ENCODE results near the gene S100A2.
A peak's percentile ranks its signal among the peaks of the same experiment; 100 is the strongest.

S100A2 gene

DNA sequence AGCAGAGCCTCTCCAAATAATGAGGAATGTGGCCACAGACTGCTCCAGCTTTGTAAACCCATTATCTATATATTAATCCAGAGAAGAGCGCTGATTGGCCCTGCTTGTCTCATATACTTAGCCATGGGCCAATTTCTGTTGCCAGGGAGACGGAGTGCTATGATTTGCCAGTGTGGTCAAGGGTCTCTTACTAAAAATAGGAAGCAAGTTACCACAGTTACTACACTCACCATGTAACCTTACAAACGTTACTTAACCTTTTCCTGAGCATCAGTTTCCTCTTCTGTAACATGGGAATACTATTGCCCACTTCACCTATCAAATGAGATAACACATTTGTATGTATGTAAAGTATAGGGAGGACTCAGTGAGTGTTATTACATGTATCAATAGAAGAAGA, 7.7 kb upstream of the S100A2 start:
- no peak overlapping the region for H3K4me3 ChIP-seq (ENCODE audit: control insufficient read depth, low read depth, low read length)
- peak; percentile 32 for DNase-seq (ENCODE audit: low read depth)
- TF ChIP-seq, protein P1, sequence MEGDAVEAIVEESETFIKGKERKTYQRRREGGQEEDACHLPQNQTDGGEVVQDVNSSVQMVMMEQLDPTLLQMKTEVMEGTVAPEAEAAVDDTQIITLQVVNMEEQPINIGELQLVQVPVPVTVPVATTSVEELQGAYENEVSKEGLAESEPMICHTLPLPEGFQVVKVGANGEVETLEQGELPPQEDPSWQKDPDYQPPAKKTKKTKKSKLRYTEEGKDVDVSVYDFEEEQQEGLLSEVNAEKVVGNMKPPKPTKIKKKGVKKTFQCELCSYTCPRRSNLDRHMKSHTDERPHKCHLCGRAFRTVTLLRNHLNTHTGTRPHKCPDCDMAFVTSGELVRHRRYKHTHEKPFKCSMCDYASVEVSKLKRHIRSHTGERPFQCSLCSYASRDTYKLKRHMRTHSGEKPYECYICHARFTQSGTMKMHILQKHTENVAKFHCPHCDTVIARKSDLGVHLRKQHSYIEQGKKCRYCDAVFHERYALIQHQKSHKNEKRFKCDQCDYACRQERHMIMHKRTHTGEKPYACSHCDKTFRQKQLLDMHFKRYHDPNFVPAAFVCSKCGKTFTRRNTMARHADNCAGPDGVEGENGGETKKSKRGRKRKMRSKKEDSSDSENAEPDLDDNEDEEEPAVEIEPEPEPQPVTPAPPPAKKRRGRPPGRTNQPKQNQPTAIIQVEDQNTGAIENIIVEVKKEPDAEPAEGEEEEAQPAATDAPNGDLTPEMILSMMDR (conservative IDR thresholded peaks at IDR 0.05; ENCODE audit: control insufficient read depth, insufficient read depth, low read depth, low read length): no peak

DNA sequence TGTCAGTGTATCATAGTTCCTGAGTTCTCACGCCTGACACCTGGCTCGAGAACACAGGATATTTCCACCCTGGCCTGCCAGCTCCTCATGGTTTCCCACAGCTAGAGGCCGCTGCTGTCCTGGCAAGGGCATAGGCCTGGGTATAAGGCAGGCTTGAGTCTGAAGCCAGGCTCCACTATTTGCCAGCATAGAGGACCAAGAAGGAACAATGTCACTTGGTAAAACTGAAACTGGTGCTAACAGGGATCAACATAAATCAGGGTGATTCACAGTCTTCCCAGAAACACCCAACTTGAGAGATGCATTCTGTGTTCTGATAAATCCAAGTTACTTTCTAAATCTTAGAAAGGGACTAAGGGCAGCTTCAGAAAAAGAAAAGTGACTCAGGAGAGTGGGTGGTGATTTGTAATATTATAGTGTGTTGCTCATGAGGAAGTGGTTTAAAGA, 6.9 kb upstream of the S100A2 start:
- DNase-seq (ENCODE audit: low read depth): peak; percentile 95
- no peak overlapping the region for H3K4me3 ChIP-seq (ENCODE audit: control insufficient read depth, low read depth, low read length)

DNA sequence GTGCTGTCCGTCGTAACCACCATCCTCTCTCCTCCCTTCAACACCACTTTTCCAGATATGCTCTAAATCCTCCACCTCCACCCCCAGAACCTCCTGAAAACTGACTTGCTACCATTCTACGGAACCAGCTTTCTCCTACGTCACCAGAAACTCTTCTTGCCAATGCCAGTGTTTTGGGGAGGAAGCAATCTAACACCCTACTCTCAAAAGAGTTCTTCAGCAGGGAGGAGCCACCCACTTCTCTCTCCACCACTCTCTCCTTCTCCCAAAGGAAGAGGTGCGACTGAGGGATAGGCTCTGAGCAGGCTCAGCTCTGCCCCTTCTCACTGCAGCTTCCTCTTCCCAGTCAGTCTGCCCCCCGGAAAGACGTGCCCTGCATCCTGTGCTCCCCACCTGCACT, 6.1 kb upstream of the S100A2 start:
- no peak for DNase-seq (ENCODE audit: low read depth)
- H3K4me3 ChIP-seq (ENCODE audit: control insufficient read depth, low read depth, low read length): no peak overlapping the region
- TF ChIP-seq, protein P1 (conservative IDR thresholded peaks at IDR 0.05; ENCODE audit: control insufficient read depth, insufficient read depth, low read depth, low read length): no peak

More for the DNA sequence above, 6.9 kb upstream of the S100A2 start:
- TF ChIP-seq, protein P1 (conservative IDR thresholded peaks at IDR 0.05; ENCODE audit: control insufficient read depth, insufficient read depth, low read depth, low read length): peak; percentile 94

DNA sequence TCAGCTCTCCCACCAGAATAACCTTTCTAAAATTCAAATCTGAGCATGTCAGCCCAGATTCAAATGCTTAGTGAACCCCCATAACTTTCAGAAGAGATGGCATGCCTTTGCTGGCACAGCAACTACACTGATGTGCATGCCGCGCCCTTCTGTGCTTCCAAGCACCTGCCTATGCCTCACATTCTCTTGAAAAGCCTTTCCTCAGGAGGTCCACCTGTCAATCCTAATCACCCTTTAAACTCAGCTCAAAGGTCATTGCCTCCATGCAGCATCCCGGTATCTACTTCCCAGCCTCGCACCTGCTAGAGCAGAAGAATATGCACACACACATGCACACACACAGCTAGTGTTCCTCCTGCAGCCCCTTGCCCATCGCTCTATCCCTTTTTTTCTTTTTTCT, 5.2 kb upstream of the S100A2 start:
- TF ChIP-seq, protein P1 (conservative IDR thresholded peaks at IDR 0.05; ENCODE audit: control insufficient read depth, insufficient read depth, low read depth, low read length): no peak
- no peak overlapping the region for H3K4me3 ChIP-seq (ENCODE audit: control insufficient read depth, low read depth, low read length)
- DNase-seq (ENCODE audit: low read depth): no peak

DNA sequence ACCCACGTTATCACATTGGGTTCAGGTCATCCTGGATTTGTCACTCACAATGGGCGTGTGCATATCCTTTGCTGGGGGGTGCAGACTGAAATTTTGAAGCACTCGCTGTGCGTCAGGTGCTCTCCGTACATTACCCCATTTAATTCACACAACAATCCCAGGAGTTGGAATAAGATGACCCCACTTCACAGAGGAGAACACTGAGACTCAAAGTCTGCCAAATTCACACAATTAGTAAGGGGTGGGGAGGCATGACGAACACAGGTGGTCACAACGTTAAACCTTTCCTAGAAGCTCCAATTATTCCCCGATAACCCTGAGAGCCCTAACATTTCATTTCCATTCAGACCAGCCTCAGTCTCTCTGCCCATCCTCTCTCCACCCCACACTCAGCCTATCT, 3.8 kb upstream of the S100A2 start:
- TF ChIP-seq, protein P1 (conservative IDR thresholded peaks at IDR 0.05; ENCODE audit: control insufficient read depth, insufficient read depth, low read depth, low read length): no peak
- no peak for DNase-seq (ENCODE audit: low read depth)
- no peak overlapping the region for H3K4me3 ChIP-seq (ENCODE audit: control insufficient read depth, low read depth, low read length)

DNA sequence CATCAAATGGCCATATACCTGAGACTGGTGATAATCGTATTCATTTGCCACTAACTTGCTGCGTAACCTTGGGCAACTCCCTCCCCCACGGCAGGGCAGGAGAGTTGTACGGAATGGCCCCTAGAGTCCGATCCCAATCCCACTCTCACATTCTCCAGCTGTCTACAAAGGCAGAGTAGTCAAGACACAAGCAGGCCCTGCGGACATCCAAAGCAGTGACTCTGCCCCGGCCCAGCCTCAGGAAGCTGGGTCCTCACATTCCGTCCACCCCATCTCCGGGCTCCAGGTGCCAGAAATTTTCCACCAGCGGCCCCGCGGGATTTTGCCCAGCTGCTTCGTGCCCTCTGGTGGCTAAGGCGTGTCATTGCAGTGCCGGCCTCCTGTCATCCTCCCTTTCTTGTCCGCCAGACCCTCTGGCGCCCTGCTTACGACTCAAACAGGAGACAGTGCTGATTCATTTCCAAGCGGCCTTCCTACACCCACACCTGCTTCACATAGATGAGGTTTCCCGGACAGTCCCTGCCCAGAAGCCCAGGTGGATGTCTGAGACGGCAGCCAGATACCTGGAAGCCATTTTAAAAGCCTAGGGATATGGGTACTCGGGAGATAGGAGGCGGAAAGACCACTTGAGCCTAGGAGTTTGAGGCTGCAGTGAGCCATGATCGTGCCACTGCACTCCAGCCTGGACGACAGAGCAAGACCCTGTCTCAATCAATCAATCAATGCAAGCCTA, 2.9 kb upstream of the S100A2 start:
- peak overlapping the region; percentile 10 for H3K4me3 ChIP-seq (ENCODE audit: control insufficient read depth, low read depth, low read length)
- TF ChIP-seq, protein P1 (conservative IDR thresholded peaks at IDR 0.05; ENCODE audit: control insufficient read depth, insufficient read depth, low read depth, low read length): peak; percentile 93
- peak; percentile 86 for DNase-seq (ENCODE audit: low read depth)
